ENCODE measurements around the gene WDR3.

Gene WDR3

GRCh38 chr1:117929343-117930172, at the start of gene WDR3, which contains the start of gene GDAP2:
Gene WDR3, plus strand, starts transcription at chr1:117929739. Its CDS starts 3,581 bp downstream, at chr1:117933320.
Gene GDAP2, minus strand, starts transcription at chr1:117929621. Its CDS starts 9,264 bp downstream, at chr1:117920357.
- Mint-ChIP-seq H3K27me3 (no peaks in the 10 kb centered on the region), H3K4me3 (peak within 1 kb of the TSS; percentile 91), H3K4me1 (peaks cover 52% of the 10 kb centered on the region), H3K36me3 (peaks cover 8% of the 10 kb centered on the region), H3K9me3 (no peaks in the 10 kb centered on the region), H3K27ac (peak within 1 kb of the TSS; percentile 96)
- ATAC-seq = peak; percentile 98

GRCh38 chr1:117883616-117884015, 45.9 kb upstream of the WDR3 start:
- H3K9me3 Mint-ChIP-seq = no peaks in the 10 kb centered on the region
- no peaks in the 10 kb centered on the region for H3K4me1 Mint-ChIP-seq
- H3K4me3 Mint-ChIP-seq = no peak overlapping the region
- H3K27me3 Mint-ChIP-seq = no peaks in the 10 kb centered on the region
- H3K27ac Mint-ChIP-seq = no peak overlapping the region
- no peak for ATAC-seq
- peaks cover 44% of the 10 kb centered on the region for H3K36me3 Mint-ChIP-seq

GRCh38 chr1:117886101-117886795, 43.3 kb upstream of the WDR3 start:
- Mint-ChIP-seq H3K27ac (no peak overlapping the region), H3K27me3 (no peaks in the 10 kb centered on the region), H3K4me1 (no peaks in the 10 kb centered on the region), H3K36me3 (peaks cover 44% of the 10 kb centered on the region), H3K9me3 (no peaks in the 10 kb centered on the region), H3K4me3 (no peak overlapping the region)
- ATAC-seq = no peak

- peaks cover 3% of the 10 kb centered on the region for H3K4me1 Mint-ChIP-seq
- no peak overlapping the region for H3K4me3 Mint-ChIP-seq
- H3K36me3 Mint-ChIP-seq = peaks cover 23% of the 10 kb centered on the region
These were observed 39.1 kb upstream of the WDR3 start for GRCh38 chr1:117890452-117890851.

GRCh38 chr1:117892512-117892911, 37.0 kb upstream of the WDR3 start:
- Mint-ChIP-seq H3K27ac (no peak overlapping the region), H3K4me1 (peaks cover 7% of the 10 kb centered on the region), H3K27me3 (no peaks in the 10 kb centered on the region), H3K9me3 (no peaks in the 10 kb centered on the region), H3K36me3 (peaks cover 24% of the 10 kb centered on the region), H3K4me3 (no peak overlapping the region)
- no peak for ATAC-seq

More at GRCh38 chr1:117890452-117890851, 39.1 kb upstream of the WDR3 start:
- ATAC-seq = no peak
- no peaks in the 10 kb centered on the region for H3K9me3 Mint-ChIP-seq
- H3K27me3 Mint-ChIP-seq = no peaks in the 10 kb centered on the region
- no peak overlapping the region for H3K27ac Mint-ChIP-seq

- ATAC-seq = no peak
- Mint-ChIP-seq H3K4me1 (peaks cover 7% of the 10 kb centered on the region), H3K9me3 (no peaks in the 10 kb centered on the region), H3K27ac (no peak overlapping the region), H3K27me3 (no peaks in the 10 kb centered on the region), H3K4me3 (no peak overlapping the region), H3K36me3 (peaks cover 23% of the 10 kb centered on the region)
These were observed 35.5 kb upstream of the WDR3 start for GRCh38 chr1:117894078-117894477.

- Mint-ChIP-seq H3K4me3 (no peak overlapping the region), H3K9me3 (no peaks in the 10 kb centered on the region), H3K4me1 (peaks cover 7% of the 10 kb centered on the region), H3K36me3 (peaks cover 23% of the 10 kb centered on the region), H3K27ac (no peak overlapping the region), H3K27me3 (no peaks in the 10 kb centered on the region)
- ATAC-seq = peak; percentile 69
These were observed 33.9 kb upstream of the WDR3 start for GRCh38 chr1:117895482-117896114.

GRCh38 chr1:117897551-117897950, 32.0 kb upstream of the WDR3 start:
- Mint-ChIP-seq H3K9me3 (peaks cover 3% of the 10 kb centered on the region), H3K36me3 (peaks cover 38% of the 10 kb centered on the region), H3K4me1 (peaks cover 7% of the 10 kb centered on the region), H3K4me3 (no peak overlapping the region), H3K27ac (no peak overlapping the region), H3K27me3 (no peaks in the 10 kb centered on the region)
- no peak for ATAC-seq

- peaks cover 7% of the 10 kb centered on the region for H3K4me1 Mint-ChIP-seq
- no peak for ATAC-seq
- no peak overlapping the region for H3K4me3 Mint-ChIP-seq
- no peak overlapping the region for H3K27ac Mint-ChIP-seq
- H3K9me3 Mint-ChIP-seq = peaks cover 3% of the 10 kb centered on the region
- H3K27me3 Mint-ChIP-seq = no peaks in the 10 kb centered on the region
- peaks cover 57% of the 10 kb centered on the region for H3K36me3 Mint-ChIP-seq
These were observed 29.7 kb upstream of the WDR3 start for GRCh38 chr1:117899801-117900200.

- no peaks in the 10 kb centered on the region for H3K27me3 Mint-ChIP-seq
- no peaks in the 10 kb centered on the region for H3K4me1 Mint-ChIP-seq
- peaks cover 3% of the 10 kb centered on the region for H3K9me3 Mint-ChIP-seq
- no peak overlapping the region for H3K27ac Mint-ChIP-seq
- peaks cover 68% of the 10 kb centered on the region for H3K36me3 Mint-ChIP-seq
- no peak for ATAC-seq
- no peak overlapping the region for H3K4me3 Mint-ChIP-seq
These were observed 26.6 kb upstream of the WDR3 start for GRCh38 chr1:117902944-117903343.

GRCh38 chr1:117904485-117904884, 25.1 kb upstream of the WDR3 start:
- peaks cover 64% of the 10 kb centered on the region for H3K36me3 Mint-ChIP-seq
- H3K27me3 Mint-ChIP-seq = no peaks in the 10 kb centered on the region
- no peak for ATAC-seq
- H3K4me1 Mint-ChIP-seq = no peaks in the 10 kb centered on the region
- H3K27ac Mint-ChIP-seq = no peak overlapping the region
- peaks cover 3% of the 10 kb centered on the region for H3K9me3 Mint-ChIP-seq
- no peak overlapping the region for H3K4me3 Mint-ChIP-seq

- Mint-ChIP-seq H3K36me3 (peaks cover 64% of the 10 kb centered on the region), H3K4me3 (no peak overlapping the region), H3K4me1 (no peaks in the 10 kb centered on the region), H3K27ac (no peak overlapping the region), H3K9me3 (peaks cover 3% of the 10 kb centered on the region), H3K27me3 (no peaks in the 10 kb centered on the region)
- ATAC-seq = no peak
These were observed 24.5 kb upstream of the WDR3 start for GRCh38 chr1:117905019-117905418.

- ATAC-seq = no peak
- Mint-ChIP-seq H3K27ac (no peak overlapping the region), H3K27me3 (no peaks in the 10 kb centered on the region), H3K4me3 (no peak overlapping the region), H3K4me1 (no peaks in the 10 kb centered on the region), H3K36me3 (peaks cover 63% of the 10 kb centered on the region), H3K9me3 (no peaks in the 10 kb centered on the region)
These were observed 18.5 kb upstream of the WDR3 start for GRCh38 chr1:117911051-117911450.

GRCh38 chr1:117919376-117919775, 10.2 kb upstream of the WDR3 start:
- H3K4me1 Mint-ChIP-seq = no peaks in the 10 kb centered on the region
- H3K9me3 Mint-ChIP-seq = no peaks in the 10 kb centered on the region
- no peak overlapping the region for H3K27ac Mint-ChIP-seq
- ATAC-seq = no peak
- H3K36me3 Mint-ChIP-seq = peaks cover 40% of the 10 kb centered on the region
- no peaks in the 10 kb centered on the region for H3K27me3 Mint-ChIP-seq
- no peak overlapping the region for H3K4me3 Mint-ChIP-seq

GRCh38 chr1:117921991-117922390, 7.5 kb upstream of the WDR3 start:
- Mint-ChIP-seq H3K9me3 (no peaks in the 10 kb centered on the region), H3K36me3 (peaks cover 18% of the 10 kb centered on the region), H3K27ac (no peak overlapping the region), H3K4me3 (no peak overlapping the region), H3K4me1 (peaks cover 10% of the 10 kb centered on the region), H3K27me3 (no peaks in the 10 kb centered on the region)
- ATAC-seq = no peak

Data from stimulated activated memory B cell treated with anti-CD40 and anti-IgM and Interleukin-4, amounts not matched to agents 10 μg/mL and 1 μg/mL and 100 μg/mL, for 72 hours (primary cell).